NCI-H1417 treated with DMSO at 0.1 percent for 48 hours (cell line): Measurements from ENCODE around the gene ANKRD40CL.
"Not testable (repeated sequence)": the region's sequence is repeated elsewhere in the genome, so short reads cannot be mapped to it uniquely, and the experiment has no call there.

ENCODE experiments used
- DNase-seq: peaks from one replicate; lab custom pipeline; 2025; lab: John Stamatoyannopoulos, UW

ANKRD40CL gene, protein sequence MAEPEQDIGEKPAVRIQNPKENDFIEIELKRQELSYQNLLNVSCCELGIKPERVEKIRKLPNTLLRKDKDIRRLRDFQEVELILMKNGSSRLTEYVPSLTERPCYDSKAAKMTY

DNA sequence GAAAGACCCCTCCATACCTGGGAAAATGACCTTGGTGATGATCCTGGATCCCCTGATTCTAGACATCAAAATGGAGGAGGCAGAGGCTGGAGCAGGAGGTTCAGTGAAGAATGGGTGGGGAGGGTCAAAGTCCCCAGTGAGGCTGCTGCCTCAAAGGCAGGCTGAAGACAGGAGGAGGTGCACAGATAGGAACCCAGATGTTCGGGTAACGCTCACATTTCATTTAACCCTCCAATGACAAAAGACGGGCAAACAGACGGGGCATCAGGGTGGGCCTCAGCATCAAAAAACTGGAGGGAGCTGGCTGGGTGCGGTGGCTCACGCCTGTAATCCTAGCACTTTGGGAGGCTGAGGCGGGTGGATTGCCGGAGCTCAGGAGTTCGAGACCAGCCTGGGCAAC, at the start of gene ANKRD40CL:
Gene ANKRD40CL (minus strand): TSS at position 73 of the 400 bp plus-strand sequence. CDS start 605 bp downstream, outside the sequence.
- no peak for DNase-seq

DNA sequence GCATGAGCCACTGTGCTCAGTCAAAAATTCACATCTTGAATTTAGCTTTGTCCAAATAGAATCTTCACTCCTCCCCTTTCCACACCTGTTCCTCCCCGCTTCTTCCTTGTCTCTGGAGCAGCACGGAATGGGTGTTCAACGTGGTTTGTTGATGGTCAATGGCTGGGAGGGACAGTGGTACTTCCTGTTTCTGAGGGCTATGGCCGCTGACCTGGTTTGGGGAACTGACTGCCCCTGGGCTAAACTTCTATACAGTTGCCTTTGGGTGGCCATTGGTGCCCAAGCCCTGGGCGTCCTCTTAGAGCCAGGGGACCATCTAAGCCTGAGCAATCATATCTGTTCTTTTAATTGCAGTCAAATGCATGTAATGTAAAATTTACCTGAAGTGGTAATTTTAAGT, 49.0 kb upstream of the ANKRD40CL start:
- DNase-seq = no peak

DNA sequence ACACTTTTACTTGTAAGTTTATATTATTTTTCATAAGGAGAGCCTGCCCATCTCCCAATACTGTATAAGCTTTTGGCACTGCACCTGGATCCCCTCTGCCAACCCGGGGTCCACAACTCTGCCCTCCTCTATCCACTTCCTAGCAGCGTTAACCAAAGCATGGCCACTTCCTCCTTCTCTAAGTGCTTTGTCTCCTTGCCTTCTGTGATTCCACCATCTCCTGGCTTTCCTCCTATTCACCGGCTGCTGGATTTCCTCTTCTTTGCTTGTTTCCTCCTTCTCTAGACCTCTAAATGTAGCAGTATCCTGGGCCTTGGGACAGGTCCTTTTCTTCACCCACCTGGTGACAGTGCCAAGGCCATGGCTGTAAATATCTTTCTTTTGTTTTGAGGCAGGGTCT, 48.1 kb upstream of the ANKRD40CL start:
- DNase-seq = no peak

DNA sequence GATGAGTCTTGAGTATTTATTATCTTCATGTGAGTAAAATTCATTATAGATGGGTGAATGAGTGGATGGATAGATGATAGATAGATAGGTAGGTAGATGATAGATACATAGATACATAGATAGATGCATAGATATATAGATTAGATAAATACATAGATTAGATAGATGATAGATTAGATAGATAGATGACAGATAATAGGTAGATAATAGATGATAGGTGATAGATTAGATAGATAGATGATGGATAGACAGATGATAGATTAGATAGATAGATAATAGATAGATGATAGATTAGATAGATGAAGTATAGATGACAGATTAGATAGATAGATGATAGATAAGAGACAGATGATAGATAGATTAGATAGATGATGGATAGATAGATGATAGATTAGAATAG, 46.3 kb upstream of the ANKRD40CL start:
- DNase-seq = no peak

DNA sequence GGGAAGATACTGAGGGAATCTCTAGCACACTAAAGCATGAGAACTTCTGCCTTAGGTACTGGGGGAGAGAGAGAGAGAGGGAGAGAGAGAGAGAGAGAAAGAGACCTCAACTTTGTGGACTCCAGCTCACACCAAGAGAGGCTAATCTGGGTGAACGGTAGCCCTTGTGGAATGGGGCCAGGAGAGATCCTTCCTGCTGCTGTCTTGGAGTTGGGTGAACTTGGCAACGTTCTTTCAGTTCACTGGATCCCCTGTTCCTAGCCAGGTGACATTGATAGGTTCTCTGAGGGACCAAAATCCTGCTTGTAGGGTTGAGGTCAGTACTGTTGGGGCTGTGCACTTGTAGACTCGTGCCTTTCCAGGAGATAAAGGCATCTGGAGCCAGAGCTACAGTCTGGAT, 41.6 kb upstream of the ANKRD40CL start:
- no peak for DNase-seq

DNA sequence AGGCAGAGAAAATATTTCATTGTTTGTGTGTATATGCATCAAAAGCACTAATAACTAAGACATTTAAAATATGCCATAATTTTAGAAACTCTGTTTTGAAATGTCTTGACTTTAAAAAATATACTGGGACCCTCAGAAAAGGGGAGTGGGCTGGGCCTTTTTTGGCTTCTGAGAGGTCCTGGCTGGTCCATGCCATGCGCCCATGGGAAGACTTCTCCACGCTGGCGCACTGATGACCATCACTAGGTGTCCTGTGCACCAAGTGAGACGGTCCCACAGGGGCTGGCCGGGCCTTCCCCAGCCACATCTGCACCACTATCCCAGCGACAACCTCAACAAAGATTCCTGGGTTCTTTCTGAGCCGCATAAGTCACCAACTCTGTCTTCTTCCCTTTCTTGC, 41.1 kb upstream of the ANKRD40CL start:
- DNase-seq = no peak

DNA sequence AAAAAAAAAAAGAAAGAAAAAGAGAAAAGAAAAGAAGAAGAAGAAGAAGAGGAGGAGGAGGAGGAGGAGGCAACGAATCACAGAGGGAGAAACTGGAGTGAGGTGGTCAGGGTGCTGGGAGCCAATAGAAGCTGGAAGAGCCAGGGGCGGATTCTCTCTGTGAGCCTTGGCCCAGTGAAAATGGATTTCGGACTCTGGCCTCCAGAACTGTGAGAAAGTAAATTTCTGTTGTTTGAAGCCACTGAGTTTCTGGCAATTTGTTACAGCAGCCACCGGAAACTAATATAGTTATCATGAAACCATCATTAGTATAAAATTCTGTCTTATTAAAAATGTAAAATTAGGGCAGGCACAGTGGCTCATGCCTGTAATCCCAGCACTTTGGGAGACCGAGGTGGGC, 40.4 kb upstream of the ANKRD40CL start:
- no peak for DNase-seq

DNA sequence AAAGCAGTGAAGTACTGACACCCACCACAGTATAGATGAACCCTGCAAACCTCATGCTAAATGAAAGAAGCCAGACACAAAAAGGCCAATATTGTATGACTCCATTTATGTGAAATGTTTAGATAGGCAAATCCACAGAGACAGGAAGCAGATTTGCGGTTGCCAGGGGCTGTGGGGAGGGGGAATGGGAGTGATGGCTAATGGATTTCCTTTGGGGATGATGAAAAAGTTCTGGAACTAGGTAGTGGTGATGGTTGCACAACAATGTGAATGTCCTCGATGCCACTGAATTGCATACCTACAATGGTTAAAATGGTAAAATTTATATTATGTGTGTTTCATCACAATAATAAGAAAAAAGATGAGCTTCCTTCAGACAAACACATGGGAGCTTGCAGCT, 39.7 kb upstream of the ANKRD40CL start:
- DNase-seq = no peak

DNA sequence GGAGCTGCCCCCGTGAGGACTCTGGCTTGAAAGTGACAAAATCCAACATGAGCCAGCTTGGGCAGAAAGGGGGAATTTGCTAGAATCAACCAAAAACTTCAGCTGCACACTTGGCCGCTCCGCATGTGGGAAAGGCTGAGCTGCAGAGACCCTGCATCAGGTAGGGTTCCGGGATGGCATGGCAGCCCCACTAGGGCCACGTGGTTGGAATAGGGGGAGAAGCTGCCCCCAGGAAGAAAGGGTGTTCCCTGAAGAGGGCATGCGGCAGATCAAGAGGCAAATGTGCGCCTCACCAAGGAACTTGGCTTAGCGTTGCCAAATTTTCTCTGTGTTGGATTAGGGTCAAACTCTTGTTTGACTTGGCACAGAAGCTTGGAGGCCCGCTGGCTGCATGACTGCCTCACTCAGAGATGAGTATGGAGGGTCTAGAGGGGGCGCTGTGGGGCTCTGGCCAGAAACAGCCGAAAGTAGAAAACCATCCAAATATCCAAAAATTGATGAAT, 38.9 kb upstream of the ANKRD40CL start:
- DNase-seq = no peak

DNA sequence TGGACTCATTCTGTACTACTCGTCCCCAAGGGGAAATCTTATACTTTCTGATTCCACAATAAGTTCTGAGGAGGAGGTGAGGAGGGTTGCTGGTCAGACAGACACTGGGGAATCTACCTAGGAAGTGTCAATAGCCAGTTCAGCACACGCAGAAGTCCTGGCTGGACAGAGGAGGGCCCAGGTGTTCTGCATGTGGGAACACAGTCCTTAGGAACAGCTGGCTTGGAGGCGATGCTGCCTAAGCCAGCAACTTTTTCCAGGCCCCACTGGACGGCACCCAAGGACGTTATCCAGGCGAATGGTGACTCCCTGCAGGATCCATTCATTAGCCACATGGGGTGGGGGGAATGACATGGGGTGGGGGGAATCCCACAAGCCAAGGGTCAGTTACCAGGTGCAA, 38.2 kb upstream of the ANKRD40CL start:
- DNase-seq = no peak

DNA sequence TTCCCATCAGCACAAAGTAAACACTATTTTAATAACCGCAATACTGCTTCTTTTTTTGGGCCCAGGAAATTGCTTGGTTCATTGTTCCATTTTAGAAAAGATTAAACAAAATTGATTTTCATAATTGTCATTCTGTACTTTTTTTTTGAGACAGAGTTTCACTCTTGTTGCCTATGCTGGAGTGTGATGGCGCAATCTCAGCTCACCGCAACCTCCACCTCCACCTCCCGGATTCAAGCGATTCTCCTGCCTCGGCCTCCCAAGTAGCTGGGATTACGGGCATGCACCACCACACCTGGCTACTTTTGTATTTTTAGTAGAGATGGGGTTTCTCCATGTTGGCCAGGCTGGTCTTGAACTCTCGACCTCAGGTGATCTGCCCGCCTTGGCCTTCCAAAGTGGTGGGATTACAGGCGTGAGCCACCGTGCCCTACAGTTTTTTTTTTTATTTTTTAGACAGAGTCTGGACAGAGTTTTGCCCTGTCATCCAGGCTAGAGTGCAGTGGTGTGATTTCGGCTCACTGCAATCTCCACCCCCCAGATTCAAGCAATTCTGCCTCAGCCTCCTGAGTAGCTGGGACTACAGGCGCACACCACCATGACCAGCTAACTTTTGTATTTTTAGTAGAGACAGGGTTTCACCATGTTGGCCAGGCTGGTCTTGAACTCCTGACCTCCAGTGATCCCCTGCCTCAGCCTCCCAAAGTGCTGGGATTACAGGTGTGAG, 37.6 kb upstream of the ANKRD40CL start:
- DNase-seq = not testable (repeated sequence)

DNA sequence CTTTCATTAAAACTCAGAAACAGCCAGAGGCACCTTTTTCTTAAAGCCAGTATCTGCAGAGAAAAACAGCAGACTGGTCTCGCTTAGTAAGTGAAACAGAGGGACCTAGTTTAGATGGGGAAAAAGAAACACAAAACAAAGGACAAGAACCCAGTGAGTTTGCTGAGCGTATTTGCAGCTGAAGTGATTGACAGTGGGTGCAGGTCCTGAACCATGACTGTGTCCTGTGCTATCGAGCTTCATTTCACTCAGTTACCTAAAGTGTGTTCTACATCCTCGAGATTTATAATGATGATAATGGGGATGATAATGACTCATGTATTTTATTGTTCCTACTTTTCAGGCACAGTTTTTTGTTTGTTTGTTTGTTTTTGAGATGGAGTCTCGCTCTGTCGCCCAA, 36.4 kb upstream of the ANKRD40CL start:
- DNase-seq = no peak

DNA sequence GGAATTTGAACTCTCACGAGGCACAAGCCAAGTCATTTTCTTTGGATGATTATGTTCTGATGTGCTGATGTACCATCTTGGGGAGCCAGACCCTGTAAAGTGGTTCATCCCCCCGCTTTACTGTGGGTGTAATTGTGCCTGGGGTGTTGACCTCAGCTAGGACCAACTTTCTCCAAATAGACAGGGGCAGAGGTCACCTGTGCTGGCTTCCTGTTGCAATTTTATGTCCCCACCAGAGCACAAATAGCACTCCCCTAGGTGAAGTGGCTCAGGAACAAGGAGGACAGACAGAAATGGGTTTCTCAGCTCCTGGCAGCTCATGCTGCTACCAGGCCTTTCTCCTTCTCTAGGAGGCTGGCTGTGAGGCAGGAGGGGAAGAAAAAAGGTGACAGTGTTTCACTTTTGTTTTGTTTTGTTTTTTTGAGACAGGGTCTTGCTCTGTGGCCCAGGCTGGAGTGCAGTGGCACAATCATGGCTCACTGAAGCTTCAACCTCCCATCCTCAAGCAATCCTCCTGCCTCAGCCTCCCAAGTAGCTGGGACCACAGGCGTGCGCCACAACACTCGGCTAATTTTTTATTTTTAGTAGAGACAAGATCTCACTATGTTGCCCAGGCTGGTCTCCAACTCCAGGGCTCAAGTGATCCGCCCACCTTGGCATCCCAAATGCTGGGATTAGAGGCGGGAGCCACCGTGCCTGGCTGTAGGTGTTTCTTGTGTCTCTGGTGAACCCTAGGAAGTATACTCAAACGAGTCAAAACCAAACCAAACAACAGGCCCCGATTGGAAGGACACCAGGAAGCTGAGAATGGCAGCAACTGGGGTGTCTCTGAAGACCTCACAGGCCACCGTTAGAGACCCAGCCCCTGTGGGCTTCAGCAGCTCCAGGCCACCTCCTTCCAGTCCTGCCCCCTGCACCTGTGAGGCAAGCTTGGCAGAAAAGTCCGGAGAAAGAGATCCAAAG, 35.6 kb upstream of the ANKRD40CL start:
- DNase-seq = no peak

DNA sequence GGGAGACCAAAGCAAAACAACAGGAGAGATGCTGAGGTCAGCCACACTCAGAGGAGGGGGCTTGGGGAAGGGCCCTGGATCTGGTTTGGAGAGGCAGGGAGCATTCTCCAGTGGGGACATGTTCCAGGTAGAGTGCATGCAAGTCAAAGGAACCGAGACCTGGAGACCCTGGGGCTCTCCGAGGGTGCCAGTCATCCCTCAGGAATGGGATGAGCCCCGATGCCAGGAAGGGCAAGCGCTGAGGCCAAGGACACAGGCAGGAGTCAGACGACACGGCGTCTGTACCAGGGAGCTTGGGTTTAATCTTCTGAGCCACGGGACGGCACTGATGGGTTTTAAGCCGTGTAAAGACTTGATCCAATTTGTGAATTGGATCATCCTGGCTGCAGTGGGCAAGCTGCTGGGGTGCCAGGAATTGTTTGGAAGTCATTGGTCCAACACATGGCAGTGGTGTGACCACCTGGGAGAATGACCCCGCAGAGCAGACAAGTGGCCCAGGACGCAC, 32.9 kb upstream of the ANKRD40CL start:
- DNase-seq = no peak

DNA sequence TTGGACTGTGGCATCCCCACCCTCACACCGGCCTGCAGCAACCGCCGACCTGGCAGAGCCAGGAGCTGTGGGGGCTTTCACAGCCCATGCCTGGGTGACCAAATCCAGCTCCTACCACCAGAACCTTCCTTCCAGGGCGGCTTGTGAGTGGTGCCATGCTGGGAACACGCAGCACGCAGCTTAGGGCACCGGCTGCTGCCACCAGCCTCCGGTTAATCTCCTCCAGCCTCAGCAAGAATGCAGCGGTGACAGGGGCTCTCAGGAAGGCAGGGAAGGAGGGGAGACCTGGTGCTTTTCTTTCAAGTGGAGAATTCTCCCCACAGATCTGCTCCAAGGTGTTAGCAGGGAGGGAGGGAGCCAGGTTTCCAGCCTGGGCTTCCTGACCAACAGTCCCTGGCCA, 32.3 kb upstream of the ANKRD40CL start:
- no peak for DNase-seq

DNA sequence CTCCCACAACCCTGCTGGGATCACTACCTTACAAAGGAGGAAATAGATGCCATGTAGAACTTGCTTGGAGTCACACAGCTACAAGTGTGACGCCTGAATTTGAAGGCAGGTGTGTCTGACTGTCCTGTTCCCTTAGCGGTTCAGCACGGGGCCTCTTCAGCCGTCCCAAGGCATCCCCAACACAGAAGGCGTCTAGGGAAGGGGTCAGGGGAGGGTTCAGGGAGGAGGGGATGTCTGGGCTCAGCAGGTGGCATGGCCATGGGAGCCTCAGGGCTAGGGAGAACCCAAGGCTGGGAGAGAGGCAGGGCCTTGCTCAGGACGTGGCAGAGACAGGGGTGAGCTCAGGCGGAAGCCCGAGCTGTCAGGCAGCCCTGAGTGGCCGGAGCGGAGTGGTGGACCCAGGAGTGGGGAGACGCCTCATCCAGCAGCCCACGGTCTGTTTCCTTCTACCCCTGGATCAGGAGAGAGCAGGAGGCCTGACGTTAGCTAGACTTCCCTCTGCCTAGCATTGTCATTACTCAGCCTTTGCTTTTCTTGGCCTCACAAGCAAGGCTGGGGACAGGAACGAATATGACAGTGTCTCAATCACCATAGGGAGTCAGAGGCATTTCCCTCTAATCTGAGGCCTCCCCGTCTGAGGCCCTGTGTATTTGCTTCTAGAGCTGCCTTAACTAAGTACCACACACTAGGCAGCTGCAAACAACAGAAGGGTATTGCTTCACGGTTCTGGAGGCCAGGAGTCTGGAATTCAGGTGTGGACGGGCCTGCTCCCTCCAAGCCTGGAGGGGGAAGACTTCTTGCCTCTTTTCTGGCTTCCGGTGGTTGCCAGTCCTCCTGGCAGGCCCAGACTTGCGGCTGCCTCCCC, 31.3 kb upstream of the ANKRD40CL start:
- no peak for DNase-seq

DNA sequence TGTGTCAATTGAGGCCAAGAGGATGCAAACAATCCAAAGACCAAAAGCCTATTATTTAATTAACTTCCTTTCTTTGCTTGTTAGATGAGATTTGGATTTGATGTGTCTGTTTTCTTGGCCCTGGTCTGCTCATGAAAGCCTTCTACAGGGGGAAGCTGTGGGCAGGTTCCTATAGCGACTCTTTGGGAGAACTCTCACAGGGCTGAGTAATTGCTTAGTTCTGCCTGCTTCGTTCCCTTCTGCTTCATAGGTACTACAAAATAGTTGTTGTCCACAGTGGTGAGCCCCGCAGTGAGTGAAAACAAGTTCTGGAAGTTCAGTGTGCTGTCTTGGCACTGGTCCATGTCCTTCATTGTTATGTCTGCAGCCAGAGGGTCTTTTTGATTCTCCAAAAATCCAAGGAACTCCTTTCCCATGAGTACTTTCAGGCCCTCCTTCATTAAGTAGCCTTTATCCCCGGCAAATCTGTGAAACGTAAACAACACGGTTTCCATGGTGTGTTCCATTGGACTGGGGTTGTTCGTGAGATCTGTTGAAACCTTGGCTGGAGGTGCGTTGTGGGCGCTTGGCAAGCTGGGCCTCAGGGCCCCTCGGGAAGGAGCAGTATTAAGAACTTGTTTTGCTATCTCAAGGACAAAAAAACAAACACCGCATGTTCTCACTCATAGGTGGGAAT, 30.0 kb upstream of the ANKRD40CL start:
- no peak for DNase-seq

DNA sequence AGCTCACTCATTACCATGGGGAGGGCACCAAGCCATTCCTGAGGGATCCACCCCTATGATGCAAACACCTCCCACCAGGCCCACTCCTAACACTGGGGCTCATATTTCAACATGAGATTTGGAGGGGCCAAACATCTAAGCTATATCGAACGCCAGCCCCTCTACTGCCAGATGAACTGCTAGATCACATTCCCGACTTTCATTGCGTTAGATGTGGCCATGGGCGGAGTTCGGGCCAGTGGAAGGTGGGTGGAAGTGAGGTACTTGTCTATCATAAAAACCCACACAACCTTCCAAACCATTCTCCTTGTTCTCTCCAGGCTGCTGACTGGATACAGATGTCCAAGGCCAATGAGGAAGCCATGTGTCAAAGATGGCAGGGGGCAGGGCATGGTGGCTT, 27.0 kb upstream of the ANKRD40CL start:
- no peak for DNase-seq

DNA sequence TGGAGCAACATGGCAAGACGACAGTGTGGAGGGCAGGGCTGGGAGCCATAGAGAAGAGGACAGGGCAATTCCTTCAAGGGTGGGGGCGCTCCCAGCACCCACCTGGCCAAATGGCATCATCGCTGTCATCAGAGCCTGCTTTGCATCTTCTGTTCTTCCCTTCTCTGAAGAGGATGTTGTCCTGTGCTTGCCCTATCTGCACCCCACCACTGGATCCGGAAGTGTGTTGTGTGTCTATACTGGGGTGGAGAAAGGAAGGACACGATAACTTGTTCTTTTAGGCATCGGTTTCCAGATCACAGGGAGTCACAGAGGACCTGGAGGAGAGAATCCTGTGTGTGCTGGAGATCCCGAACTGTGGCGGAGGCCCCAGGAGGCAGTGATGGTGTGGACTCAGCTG, 25.7 kb upstream of the ANKRD40CL start:
- DNase-seq = no peak

DNA sequence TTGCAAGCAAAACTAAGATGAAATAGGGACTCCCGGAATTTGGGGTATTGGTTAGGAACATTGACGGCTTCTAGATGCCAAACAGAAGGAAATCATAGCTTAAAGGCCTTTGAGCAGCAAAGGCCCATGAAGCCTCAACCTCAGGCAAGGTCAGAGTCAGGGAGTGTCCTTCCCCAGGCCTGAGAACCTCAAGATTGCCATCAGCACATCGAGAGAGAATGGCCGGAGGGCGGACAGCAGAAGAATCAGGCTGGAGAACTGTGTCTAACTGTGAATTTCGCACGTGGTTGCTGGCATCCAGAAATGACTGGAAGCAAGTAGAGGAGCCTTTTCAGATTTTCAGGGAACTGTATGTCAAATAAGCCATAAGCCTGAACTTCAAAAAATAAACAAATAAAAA, 24.8 kb upstream of the ANKRD40CL start:
- DNase-seq = no peak

DNA sequence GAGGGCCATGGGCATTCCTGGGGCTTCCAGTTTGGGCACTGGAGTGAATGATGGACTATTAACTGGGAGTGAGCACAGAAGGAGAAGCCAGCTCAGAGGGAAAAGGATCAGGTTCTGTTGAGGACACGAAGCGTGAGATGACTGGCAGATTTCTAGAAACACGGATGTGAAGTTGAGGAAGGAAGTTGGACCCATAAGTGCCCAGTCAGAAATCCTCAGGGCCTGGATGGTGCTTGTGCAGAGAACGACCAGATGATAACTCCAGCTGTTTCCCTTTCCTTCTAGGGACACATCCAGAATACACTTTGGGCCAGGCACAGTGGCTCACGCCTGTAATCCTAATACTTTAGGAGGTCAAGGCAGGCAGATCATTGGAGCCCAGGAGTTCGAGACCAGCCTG, 23.3 kb upstream of the ANKRD40CL start:
- no peak for DNase-seq
